ENCODE data around the gene CALML5.

- TF ChIP-seq POLR2A (IDR thresholded peaks at IDR 0.05), result no peak
- TF ChIP-seq CTCF (IDR thresholded peaks at IDR 0.05), result no peak
These were observed 14.1 kb downstream of the CALML5 start for GRCh38 chr10:5485290-5485689.

All from transverse colon (tissue), 3 donors.